DMS 273 (cell line): ENCODE measurements around the gene SEZ6.

ENCODE experiments used
- DNase-seq: peaks from one replicate; lab custom pipeline; 2025; ENCODE audit not compliant: unreplicated experiment; lab: John Stamatoyannopoulos, UW

SEZ6 gene

DNA sequence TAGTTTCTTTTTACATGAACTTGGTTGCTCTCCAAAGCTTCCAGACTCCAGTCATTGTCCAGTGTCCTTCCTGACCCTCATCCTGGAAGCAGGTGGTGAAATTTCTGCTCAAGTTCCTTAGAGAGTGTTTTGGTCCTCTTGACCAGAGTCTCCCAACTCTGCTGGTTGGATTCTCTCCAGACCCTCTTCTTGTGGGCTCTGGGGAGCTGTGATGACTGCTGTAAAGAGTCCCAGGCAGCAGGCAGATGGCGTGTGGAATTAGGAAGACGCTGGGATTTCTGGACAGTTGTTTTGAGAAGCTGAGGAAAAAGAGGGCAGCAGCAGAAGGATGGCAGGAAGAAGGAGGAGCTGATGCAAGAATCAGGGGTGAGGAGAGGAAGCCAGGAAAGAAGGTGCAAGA lies 1.6 kb upstream of the SEZ6 start:
- peak; percentile 51 for DNase-seq

DNA sequence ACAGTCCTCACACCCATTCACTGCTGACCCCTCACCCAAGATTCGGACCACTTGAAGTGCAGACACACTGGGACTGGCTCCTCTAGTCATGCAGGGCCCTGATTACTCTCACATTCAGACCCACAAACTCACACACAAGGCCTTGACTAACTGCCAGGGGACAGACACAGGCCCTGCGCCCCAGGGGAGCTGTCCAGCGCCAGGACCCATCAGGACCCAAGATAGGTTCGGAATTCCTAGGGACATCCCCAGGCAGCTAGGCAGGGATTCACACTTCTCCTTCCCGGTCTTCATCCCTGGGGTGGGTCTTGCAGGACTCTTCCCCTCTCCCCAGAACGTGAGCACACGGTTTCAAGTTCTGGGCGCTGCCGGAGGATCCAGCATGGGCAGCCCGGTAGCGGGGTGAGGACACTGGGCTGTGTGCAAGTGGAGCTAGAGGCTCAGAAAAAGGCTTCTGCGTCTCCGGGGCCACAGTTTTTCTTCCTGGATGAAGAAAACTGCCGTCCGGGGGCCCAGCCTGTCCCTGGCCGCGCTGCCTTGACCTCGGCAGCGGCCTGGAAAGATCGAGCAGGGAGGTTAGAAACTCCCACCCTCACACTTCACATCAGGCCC lies 1.6 kb downstream of the SEZ6 start:
- DNase-seq, result no peak

DNA sequence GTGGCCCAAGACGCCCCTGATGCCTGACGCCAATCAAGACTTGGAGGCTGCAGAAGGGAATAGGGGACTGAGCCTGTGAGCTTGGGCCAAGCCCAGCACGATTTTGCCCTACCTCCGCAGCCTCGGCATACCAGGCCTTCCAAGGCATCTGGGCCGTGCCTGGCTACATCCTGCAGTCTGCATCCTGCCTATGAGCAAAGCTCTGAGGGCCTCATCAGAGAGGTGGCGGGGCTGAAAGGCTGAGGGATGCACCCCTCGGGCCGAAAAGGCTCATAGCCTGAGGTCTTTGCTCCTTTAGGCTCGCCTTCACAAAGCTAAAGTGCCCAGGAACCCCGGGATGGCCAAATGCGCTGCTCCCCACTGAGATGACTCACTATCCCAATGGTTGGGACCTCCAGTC lies 2.5 kb downstream of the SEZ6 start:
- no peak for DNase-seq

DNA sequence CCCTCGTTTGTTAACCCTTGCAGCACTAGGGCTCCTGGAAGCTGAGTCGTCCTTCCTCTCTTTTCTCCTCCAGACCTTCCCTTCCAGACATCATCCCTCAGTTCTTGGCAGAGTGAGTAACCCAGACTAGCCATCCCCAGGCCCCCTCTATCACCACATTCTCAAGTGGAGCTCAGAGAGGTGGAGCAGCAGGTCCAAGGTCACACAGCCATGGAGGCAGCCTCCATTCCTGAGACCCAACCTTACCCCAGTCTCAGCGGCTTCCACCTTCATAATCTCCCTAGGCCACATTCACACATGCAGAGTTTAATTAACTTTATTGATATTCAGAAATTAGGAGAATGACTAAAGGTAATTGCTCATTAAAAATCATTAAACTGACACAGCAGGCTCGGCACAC lies 3.0 kb downstream of the SEZ6 start:
- DNase-seq, result no peak

DNA sequence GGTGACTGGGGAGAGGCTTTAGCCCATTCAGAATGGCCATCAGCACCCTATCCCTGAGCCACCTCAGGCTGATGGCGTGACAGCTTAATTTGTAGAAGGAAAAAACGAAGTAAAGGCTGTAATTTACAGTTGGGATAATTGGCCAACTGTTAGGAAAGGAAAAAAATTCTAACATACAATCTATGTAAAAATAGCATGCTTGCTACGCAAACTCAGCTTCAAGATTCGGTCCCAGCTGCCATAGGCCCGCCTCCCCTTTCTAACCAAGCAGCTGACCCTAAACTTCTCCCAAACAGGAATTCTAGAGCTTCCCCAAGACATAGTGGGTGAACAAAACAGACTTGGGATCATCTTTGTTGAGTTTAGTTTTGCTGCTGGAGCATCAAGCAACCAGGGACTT lies 4.9 kb downstream of the SEZ6 start:
- no peak for DNase-seq

DNA sequence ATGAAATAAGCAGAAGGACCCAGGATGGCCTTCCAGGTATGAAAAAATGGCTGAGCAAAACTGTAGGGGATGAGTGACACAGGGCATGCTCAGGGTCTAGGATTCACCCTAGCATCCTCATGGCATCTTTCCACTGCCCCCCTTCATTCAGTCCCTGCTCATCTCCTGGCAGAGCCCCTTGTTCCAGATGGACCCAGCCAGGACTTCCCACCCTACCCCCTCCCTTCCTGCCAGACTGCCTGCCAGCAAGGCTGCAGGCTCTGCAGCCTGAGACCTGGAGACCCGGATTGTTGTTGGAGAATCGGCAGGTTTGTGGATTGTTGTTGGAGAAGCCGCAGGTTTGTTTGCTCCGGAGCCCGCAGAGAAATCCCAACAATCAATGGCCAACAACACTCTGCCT lies 6.6 kb downstream of the SEZ6 start:
- peak; percentile 41 for DNase-seq

DNA sequence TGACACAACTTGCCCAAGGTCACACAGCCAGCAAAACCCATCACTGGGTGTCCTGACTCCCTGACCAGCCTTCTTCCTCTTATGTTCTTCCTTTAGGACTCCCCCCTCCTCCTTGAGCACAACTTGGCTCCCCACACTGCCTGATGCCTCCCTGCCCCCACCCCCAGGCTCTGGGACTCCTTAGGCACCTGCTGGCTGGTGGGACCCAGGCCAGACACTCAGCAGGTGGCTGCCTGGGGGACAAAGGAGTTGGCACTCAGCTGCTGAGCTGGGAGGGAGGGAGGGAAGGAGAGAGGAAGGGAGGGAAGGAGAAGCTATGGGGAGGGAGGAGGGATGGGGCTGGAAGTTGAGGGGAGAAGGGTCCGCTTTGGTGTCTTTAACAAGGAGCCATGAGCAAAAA lies 8.0 kb downstream of the SEZ6 start:
- DNase-seq, result peak; percentile 57

DNA sequence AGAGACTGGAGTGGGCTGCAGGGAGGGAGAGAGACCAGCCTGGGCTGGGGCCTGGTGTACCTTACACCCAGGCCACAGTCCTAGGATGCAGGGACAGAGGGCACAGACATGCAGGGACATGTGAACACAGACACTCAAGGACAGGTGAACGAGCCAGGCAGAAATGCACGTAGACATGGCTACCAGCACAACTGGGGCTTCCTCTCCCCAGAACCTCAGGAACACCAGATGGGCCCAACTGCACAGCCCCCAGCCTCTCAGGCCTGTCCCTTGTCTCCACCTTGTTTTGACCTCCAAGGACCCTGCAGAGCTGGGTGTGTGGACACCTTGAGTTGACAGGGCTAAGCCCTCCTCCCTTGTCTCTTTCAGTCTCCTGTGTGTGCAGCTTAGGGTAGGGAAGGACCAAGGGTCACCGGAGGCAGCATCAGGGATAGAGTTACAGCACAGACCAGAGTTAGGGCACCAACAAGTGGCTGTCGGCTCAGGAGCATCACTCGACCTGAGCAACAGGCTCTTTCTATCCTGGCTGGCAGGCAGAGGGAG lies 9.2 kb downstream of the SEZ6 start:
- DNase-seq, result no peak

DNA sequence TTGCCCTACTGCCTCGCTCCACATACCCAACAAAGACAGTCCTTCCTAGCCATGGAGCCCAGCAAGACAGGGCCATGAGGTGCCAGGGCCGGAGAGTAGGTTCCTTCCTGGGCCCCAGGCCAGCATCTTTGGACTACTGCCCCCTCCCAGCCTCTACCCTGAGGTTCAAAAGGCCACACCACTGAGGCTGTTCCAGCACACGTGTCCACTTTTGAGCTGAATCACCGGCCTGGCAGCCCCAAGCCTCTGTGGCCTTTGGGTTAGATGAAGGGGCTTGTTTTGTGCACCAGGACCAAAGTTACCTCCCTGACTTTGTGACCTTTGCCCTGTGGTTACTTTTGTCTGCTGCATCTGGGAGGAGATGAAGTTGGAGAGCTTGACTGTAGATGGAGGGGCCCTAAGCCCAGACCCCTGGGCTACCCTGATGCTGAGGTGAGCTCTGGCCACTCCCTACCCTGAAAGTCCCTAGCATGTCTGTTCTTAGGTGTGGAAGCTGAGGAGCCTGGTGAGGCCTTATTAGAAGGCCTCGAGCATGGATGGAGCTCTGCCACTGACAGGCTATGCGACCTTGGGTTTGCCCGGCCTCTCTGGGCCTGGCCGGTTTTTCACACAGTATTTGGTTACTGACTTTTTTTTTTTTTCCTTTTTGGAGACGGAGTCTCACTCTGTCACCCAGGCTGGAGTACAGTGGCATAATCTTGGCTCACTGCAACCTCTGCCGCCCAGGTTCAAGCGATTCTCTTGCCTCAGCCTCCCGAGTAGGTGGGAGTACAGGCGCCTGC lies 12.0 kb downstream of the SEZ6 start:
- DNase-seq, result no peak

DNA sequence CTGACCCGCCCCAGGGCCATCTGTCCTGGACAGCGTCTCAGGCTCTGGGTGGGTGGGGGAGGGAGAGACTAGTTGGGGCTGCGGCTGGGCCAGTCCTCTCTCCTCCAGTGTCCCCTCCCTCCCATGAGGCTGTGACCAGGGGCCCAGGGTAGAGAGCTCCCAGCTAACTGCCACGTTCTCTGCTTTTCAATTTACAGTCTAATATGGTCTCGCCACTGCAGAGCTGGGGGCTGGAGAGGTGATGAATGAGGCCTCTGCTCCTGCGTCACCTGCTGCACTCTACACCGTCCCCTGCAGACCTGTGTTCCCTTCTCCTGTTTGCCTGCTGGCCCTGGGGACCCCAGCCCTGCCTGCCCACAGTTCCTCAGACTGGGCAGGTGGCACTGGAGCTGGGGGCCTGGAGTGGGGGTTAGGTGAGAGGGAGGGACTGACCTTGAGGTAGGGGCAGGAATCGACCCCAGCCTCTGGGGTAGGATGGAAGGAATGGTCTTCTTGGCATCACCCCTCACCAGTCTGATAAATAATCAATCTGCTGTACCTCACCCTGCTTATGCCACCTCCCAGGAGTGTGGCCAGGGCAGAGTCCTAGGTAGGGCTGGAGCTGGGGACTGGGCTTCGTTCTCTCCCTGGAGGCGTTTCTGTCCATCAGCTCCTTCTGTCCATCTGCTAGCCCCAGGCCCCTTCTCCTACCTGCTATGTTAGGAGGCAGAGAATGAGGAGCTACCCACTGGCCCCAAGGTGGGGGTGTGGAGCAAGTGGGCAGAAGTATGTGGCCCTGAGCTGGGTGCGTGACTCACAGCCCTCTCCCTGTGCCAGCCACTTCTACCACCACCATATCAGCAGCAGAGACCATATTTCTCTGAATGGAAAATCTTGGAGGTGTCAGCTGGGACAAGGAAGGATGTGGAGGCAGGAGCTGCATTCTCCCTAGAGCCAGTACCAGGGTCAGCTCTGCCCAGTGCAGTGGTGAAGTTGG lies 12.9 kb downstream of the SEZ6 start:
- DNase-seq, result no peak

DNA sequence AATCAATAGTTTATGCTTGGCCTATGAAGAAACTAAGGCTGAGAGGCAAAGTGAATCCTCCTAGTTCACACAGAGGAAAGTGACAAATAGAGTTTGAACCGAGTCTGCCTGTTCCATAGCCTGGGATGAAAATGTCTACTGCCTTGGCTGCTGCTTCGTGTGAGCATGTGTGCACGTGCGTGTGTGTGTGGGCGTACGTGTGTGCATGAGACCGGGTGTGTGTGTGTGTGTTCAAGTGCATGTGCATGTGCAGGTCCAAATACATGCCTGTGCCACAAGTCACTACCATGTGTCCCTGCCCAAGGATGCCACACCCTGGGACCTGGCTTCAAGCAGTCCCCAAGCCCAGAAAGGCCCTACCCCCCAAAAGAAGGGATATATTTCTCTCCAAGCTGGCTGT lies 13.6 kb downstream of the SEZ6 start:
- DNase-seq, result no peak

DNA sequence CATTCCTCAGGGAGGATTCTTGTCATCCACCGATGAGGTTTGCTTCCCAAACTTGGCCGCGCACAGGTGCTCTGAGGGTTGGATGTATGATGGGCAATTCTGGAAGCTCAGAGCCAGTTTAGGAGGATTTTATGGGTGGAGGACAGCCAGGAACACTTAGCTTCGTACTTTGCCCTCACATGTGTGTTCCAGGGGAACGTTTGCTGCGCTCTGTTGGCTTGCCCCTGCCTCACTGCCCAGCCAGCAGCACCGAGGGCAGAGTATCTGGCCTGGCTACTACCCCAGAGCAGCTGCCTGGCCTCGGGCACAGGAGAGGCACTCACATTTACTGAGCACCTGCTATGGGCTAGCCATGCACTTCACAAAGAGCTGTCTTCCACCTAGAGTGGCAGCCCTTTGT lies 14.1 kb downstream of the SEZ6 start:
- DNase-seq, result no peak

DNA sequence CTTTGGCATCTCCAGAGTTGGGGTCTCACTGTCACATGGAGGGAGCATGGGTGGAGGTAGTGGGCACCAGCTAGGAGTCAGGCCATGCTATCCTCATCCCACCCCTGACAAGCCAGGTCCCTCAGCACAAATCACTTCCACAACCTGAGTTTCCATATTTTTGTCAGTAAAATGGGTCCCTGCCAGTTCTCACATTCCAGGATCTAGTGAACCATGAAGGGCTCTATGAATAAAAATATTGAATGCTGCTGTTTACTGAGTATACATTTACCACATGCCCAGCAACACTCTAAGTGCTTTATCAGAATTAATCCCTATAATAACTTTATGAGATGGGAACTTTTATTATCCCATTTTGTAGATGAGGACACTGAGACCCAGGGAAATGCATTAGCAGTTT lies 16.8 kb downstream of the SEZ6 start:
- DNase-seq, result no peak

DNA sequence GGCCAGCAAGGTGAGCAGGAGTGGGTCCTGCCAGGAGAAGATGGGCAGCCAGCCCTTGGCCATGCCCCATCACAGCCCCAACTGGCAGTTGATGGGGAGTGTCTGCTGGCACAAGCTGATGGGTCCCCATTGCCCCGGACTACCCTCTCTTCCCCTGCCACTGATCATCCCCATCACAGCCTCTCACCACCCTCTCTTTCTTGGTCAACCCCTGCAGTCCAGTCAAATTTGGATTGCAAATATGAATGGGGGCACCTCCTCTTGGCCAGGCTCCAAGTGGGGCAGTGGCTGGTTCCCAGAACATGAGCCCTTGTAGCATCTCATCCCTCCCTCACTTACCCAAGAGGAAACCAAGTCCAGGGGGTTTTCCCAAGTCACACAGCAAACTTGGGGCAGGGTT lies 17.4 kb downstream of the SEZ6 start:
- DNase-seq, result no peak

DNA sequence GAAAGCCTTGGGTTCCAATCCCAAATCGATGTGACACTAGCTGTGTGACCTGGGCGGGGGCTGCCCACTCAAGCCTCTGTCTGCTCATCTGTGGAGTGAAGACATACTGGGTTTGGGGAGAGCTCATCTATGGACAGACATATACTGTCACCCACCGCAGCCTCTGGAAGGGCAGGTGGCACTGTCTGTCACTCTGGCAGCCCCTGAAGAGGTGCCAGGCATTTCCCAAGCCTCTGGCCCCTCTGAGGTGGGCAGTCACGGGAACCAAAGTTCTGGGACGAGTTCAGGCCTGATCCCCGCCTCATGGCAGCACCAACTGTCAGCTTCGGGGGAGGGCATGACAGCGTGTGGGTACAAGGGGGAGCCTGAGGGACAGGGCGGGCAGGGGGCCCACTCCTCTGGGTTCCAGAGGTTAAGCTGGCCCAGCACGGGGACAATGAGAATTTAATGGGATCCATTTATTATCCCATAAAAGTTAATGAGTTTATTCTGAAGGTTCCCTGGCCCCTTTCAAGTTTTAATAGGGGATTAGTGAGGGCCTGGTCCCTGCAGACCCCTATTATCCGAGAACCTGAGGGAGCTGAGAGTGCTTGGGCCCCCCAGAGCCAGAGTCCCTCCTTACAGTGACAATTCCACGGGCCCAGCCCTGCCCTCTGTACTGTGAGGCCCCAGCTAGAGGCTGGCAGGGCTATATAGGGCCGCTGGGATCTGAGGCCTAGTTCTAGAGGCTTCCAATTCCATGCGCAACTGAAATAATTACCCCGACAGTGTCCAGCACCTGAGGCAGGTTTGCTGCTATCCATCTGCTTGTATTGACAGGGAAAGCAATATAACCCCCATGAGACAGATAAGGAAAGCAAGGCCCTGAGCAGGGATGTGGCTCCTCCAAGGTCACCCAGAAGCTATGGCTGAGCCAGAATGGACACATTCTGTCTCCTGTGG lies 18.8 kb downstream of the SEZ6 start:
- DNase-seq, result no peak

DNA sequence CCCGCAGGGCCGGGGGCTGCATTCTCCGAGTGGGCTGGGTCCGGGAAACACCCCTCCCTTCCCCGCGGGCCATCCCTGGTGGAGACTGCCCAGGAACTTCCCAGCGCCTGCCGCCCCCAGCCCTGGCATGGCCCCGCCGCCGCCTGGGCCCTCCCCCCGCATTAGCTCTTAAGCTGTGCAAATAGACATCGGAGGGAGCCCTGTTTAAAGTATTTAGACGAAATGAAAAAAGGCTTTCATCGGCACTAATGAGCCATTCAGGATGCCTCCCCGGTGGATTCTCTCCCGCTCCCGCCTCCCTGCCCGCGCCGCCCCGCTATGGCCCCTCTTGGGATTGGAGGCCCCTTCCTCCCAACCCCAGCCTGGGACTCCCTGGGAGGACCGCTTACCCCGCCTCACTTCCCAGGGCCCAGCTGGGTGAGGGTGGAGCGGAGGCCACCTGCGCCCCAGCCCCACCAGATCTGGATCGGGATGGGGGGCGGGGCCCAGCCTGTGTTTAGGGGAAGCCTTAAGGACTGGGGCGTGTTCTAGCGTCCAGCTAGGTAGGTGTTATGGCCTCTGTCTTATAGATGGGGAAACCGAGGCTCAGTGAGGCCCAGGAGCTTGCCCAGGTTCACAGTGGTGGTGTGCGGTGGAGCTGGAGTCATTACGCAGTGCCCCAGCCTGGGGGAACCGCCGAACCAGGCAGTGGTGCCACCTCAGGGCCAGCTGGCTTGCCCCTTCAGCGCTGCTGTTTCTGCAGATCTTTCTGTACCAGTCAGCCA lies 19.7 kb downstream of the SEZ6 start:
- no peak for DNase-seq

DNA sequence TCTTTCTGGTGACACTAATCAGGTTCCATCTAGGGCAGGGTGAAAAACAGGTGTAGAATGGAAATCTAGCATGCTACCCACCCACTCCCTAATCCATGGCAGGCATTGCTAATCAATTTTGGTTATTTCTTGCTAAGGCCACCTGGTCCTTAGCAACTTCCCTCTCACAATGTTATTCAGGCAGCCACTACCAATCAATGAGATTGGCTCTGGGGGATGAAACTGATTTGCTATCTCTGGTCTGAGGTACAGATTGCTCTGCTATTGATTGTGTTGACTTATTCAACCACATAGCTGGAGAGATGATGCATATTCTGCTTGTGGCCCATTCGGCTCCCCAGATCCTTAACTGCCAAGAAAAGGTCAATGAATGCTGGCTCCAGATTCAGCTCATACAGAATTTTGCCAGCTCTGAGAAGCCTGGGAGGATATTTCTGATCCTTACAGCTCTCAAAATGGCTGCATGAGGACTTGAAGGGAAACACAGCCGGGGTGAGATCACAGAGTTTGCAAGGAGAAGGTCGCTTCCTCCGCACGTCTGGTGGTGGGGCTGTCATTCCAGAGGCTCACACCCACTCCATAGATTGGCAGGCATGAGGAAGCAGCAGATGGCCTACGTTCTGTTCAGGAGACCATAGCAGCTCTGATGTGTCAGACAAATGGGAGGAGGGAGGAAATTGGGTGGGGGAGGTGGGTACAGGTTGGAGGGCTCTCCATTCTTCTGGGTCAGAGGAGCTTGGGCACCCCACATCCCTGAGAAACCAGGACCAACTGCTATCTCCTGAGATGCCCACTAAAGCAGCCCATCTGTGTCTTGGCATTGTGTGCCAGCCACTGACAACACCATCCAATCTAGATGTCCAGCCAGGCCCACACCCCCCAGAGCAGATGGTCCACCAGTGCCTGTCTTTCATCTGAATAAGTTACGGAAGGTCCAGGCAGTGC lies 22.3 kb downstream of the SEZ6 start:
- DNase-seq, result peak; percentile 97

DNA sequence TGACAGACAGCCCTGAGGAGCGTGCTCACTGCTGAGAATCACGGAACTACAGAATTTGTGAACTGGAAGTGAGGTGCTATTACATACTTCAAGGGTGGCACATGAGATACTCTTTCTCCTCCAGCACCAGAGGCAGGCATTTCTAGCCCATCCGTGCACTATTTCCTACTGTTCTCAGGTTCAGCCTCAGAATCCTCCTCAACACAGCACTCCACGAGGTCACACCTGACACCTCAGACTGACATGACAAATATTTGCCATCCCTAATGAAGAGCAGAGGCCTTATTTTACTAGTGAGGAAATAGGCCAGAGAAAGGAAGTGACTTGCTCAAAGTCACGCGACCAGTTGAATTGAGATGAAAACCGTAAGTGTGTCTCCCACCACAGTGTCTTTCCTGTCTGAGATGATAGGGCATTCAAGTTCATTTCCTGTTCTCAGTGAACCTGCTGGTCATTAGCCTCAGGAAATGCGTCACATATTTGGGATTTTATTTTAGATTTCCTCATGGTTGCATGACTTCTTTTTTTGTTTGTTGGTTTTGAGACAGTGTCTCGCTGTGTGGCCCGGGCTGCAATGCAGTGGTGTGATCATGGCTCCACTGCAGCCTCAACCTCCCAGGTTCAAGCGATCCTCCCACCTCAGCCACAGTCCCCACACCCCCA lies 23.6 kb downstream of the SEZ6 start:
- DNase-seq, result no peak
